WERI-Rb-1 (cell line): Measurements from ENCODE around the gene UBQLNL.

Experiments
- DNase-seq: peaks from one replicate; pipeline ENCODE4 v3.0.0-alpha.2; 2020
- H3K27ac ChIP-seq: fragments of 250-450 bp; sonication (Bioruptor Pico); 2 replicates; pipeline ENCODE4 v1.5.1; 2020; ENCODE audit warnings: mild to moderate bottlenecking, moderate library complexity
- H3K27me3 ChIP-seq: fragments of 250-450 bp; sonication (Bioruptor Pico); 2 replicates; pipeline ENCODE4 v1.5.1; 2021; ENCODE audit warnings: mild to moderate bottlenecking, low read depth, moderate library complexity; ENCODE audit not compliant: insufficient read depth, severe bottlenecking
- H3K36me3 ChIP-seq: fragments of 250-450 bp; sonication (Bioruptor Pico); 2 replicates; pipeline ENCODE4 v1.5.1; 2020; ENCODE audit warnings: mild to moderate bottlenecking, moderate library complexity
- H3K4me3 ChIP-seq: 2 replicates; pipeline ENCODE4 v1.5.1; 2011; ENCODE audit warnings: low read depth, mild to moderate bottlenecking, control low read depth, low read length
- H3K9me3 ChIP-seq: fragments of 250-450 bp; sonication (Bioruptor Pico); 2 replicates; pipeline ENCODE4 v1.5.1; 2021; ENCODE audit warnings: mild to moderate bottlenecking, moderate library complexity; ENCODE audit not compliant: severe bottlenecking
- CTCF ChIP-seq: IDR thresholded peaks from 2 replicates; pipeline ENCODE4 v1.5.1; 2011; ENCODE audit warnings: low read depth, mild to moderate bottlenecking, control low read depth, inconsistent platforms, low read length

The UBQLNL gene

GRCh38 chr11:5534046-5534445 is 17.5 kb upstream of the UBQLNL start:
- Histone ChIP-seq H3K27ac (no peak overlapping the region), H3K36me3 (no peaks in the 10 kb centered on the region), H3K4me3 (no peak overlapping the region), H3K27me3 (no peaks in the 10 kb centered on the region), H3K9me3 (no peaks in the 10 kb centered on the region)
- no peak for TF ChIP-seq CTCF
- DNase-seq = no peak

GRCh38 chr11:5531053-5531831 is 14.7 kb upstream of the UBQLNL start:
- no peaks in the 10 kb centered on the region for H3K27me3 ChIP-seq
- no peak overlapping the region for H3K27ac ChIP-seq
- H3K36me3 ChIP-seq = no peaks in the 10 kb centered on the region
- no peaks in the 10 kb centered on the region for H3K9me3 ChIP-seq
- no peak overlapping the region for H3K4me3 ChIP-seq
- TF ChIP-seq CTCF = no peak
- DNase-seq = no peak

- no peak for TF ChIP-seq CTCF
- Histone ChIP-seq H3K36me3 (no peaks in the 10 kb centered on the region), H3K4me3 (no peak overlapping the region), H3K9me3 (no peaks in the 10 kb centered on the region), H3K27ac (no peak overlapping the region), H3K27me3 (no peaks in the 10 kb centered on the region)
- no peak for DNase-seq
Measured at GRCh38 chr11:5528495-5528894, 12.0 kb upstream of the UBQLNL start.

- H3K27ac ChIP-seq = no peak overlapping the region
- no peak overlapping the region for H3K4me3 ChIP-seq
- no peaks in the 10 kb centered on the region for H3K9me3 ChIP-seq
- H3K27me3 ChIP-seq = no peaks in the 10 kb centered on the region
- no peaks in the 10 kb centered on the region for H3K36me3 ChIP-seq
- no peak for DNase-seq
- TF ChIP-seq CTCF = no peak
Measured at GRCh38 chr11:5527716-5528115, 11.2 kb upstream of the UBQLNL start.

GRCh38 chr11:5524756-5525155 is 8.3 kb upstream of the UBQLNL start:
- no peak for DNase-seq
- no peak for TF ChIP-seq CTCF
- no peak overlapping the region for H3K27ac ChIP-seq
- no peaks in the 10 kb centered on the region for H3K36me3 ChIP-seq
- H3K27me3 ChIP-seq = no peaks in the 10 kb centered on the region
- H3K4me3 ChIP-seq = no peak overlapping the region
- H3K9me3 ChIP-seq = peaks cover 3% of the 10 kb centered on the region

GRCh38 chr11:5522308-5522707 is 5.8 kb upstream of the UBQLNL start:
- DNase-seq = no peak
- Histone ChIP-seq H3K4me3 (no peak overlapping the region), H3K27ac (no peak overlapping the region), H3K9me3 (peaks cover 3% of the 10 kb centered on the region), H3K27me3 (no peaks in the 10 kb centered on the region), H3K36me3 (no peaks in the 10 kb centered on the region)
- no peak for TF ChIP-seq CTCF
